Stimulated activated naive CD4-positive, alpha-beta T cell treated with Interleukin-2 at 50 U/mL for 16 hours (primary cell): ENCODE measurements around the gene PSD.

Source experiments
- DNase-seq: peaks from one replicate; lab custom pipeline; 2025; lab: John Stamatoyannopoulos, UW

PSD gene

GRCh38 chr10:102444851-102445250 lies 26.3 kb upstream of the PSD start:
- DNase-seq = no peak

GRCh38 chr10:102438374-102438773 lies 19.8 kb upstream of the PSD start:
- DNase-seq = no peak

DNA sequence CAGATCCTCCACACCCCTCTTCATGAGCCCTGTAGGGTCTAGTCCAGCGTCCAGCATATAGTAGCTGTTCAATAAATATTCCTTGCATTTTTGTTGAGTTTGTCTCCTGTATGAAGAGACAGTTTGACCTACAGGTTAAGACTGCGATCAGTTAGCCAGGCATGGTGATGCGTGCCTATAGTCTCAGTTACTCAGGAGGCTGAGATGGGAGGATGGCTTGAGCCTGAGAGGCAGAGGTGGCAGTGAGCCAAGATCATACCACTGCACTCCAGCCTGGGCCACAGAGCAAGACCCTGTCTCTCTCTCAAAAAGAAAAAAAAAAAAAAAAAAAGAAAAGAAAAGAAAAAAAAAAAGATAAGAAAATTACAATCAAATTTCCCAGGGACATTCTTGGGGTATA lies 18.9 kb upstream of the PSD start:
- no peak for DNase-seq

- DNase-seq = no peak
These were observed 17.7 kb upstream of the PSD start for GRCh38 chr10:102436312-102436711.

DNA sequence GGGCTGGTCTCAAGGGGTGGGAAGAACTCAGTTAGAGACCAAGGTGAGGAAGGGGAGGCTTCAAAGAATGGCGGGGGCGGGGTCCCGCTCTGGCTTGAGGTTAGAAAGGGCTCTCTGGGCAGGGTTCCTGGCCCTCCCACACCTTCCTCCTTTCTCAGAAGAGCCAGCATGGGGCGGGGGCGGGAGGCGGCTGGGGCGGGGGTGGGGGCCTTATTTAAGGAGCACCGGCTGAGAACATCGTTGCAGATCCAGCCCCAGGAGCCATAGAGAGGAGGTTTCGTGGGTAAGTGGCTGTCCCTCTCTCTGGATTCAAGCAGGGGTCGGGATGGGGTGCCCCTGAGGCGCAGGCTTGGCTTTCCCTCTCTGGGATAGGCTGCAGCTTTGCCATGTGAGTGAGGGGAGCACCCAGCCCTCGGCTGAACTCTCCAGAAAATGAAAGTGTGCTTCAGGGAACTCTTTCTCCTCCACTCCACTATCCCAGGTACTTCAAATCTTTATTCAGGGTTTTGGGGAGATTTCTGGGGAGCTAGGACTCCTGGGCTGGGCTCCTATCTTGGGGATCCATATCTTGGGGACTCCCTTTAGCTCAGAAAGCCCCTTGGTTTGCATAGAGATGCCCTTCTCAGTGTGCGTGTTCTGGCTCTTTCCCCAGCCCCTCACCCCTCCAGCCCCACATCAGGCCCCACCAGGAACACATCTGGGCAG lies 17.1 kb upstream of the PSD start:
- DNase-seq = peak; percentile 50

- DNase-seq = no peak
These were observed 16.5 kb upstream of the PSD start for GRCh38 chr10:102435133-102435497.

GRCh38 chr10:102434394-102435132 lies 16.0 kb upstream of the PSD start:
- no peak for DNase-seq

DNA sequence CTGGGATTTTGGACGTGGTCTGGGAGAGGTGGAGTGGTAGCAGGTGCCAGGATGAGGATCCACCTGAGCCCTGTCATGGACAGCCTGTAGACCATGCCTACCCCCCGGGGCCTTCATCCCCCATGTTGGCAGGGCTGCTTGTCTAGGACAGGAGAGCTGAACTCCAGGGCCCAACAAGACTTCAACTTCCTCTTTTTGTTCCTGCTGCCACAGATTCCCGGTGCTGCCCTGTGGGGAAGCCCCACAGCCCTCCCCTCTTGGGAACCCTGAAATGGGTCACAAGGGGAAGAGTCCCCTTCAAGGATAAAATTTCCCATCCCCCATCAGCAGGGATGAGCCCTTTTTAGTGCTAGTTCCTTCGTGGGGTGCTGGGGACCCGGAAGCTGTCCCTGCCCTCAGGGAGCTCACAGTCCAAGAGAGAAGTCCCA lies 15.0 kb upstream of the PSD start:
- DNase-seq = no peak

DNA sequence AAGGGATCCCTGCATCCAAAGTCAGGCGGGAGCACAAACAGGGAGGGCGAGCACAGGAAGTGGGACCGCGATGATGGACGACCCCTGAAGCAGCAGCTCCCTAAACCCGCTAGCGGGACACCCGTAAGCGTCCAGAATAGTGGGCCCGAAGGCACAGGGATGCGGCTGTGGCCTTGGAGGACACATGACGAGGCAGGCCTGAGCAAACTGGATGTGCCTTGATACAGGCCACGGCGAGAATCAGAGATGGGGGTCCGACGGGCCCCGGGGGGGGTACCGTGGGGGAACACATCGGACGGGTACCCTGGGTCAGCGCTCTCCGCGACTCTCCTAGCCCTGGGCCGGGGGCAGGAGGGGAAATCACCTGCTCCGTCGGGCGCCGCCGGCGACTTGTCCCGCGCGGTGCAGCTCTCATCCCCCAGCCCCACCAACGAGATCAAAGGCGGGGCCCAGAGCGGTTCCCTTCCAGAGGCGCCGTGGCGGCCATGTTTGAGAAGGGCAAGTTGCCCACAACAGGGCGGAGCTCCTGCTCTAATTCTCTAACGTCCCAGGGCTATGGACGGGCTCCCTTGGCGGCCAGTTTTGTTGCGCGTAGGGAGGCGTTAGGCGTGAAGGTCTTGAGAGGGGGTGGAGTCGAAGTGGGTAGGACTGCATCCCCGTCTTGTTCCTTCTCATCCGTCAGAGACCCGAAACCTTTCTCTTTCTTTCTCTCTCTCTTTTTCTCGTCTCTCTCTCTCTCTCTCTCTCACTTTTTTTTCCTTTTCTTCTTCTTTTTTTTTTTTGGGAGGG lies 13.8 kb upstream of the PSD start, which contains the start of gene CUEDC2:
Gene CUEDC2 (minus strand): TSS at position 413 of the 789 bp plus-strand sequence. CDS start 7,386 bp downstream, outside the sequence.
- peak; percentile 93 for DNase-seq

DNA sequence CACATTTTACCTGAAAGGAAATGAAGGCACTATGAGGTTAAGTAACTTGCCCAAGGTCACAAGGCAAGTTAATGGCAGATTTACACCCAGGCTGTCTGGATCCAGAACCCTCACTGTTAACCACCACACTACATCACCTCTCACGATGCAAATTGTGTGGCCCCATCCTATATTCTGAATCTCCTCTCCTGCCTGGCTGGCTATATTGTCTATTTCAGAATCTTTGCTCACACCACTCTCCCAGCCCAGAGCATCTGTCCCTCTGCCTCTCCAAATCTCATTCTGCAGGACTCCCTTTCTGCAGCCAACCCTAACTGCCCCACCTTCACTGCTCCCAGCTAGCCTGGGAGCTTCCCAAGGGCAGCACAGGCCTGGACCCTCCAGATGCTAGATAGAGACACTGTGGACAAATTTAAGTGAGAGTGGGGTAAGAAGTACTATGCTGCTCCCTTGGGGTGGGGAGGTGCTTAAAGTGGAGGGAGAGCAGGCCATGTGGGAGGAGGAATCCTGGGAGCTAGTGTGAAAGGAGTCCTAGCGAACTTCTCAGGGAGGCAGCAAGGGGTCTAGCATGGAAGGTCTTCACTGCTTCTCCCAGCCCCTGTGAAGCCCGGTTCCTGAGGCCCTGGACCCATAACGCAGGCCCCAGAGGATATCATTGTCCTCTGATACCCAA lies 13.0 kb upstream of the PSD start:
- DNase-seq = no peak

DNA sequence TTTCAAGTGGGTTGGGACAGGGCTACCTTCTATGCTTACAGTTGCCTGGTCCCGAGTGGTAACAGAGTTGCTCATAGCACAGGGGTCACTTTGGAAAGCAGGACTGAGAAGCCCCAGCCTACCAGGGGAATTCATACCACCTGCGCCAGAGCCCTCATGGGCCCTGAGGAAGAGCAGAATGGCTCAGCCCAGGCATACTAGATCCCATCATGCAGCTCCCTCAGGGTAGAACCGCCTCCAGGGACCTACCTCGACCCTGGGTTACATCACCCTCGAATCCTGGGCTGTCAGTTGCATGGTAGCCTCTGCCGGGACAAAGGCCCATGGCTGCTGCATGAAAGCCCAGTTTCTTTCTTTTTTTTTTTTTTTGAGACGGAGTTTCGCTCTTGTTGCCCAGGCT lies 10.9 kb upstream of the PSD start:
- no peak for DNase-seq

DNA sequence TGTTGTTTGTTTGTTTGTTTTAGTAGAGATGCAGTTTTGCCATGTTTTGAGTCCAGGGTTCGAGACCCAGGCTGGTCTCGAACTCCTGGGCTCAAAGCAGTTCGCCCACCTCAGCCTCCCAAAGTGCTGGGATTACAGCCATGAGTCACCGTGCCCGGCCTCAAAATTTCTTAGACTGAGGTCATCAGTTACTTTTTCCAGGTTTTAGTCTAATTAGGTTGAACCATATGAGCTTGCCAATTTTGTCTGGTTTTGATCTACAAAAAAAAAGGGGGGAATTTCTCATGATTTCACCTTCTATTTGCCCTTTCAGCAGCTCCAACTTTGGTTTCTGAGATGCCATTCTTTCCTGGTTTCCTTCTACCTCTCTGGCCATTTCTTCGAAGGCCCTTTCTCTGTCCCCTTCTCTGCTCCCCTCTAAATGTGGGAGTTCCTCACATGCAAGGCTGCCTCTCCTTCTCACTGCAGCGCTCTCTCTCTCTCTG lies 8.3 kb upstream of the PSD start:
- DNase-seq = no peak

GRCh38 chr10:102425444-102425843 lies 6.9 kb upstream of the PSD start:
- no peak for DNase-seq

DNA sequence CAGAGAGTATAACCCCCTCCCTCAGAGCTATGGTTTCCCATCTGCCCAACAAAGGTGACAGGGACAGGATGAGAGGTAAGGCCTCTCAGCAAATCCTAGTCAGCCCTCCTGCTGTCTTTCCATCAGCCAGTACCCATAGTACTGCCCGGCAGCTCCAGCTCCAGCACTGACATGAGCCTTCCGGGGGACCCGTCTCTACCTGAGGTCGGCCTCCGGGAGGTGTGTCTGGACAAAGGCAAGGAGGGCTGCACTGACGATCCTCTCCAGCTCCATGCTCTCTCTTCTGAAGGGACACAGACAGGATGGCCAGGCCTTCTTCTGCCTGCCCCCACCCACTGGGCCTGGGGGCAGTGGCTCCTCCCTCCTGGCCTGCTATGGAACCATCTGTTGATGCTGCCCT lies 6.3 kb upstream of the PSD start:
- DNase-seq = no peak

- DNase-seq = no peak
These were observed 5.6 kb upstream of the PSD start for GRCh38 chr10:102424145-102424544.

GRCh38 chr10:102423372-102423968 lies 4.9 kb upstream of the PSD start:
- no peak for DNase-seq

GRCh38 chr10:102422545-102423129 lies 4.1 kb upstream of the PSD start:
- peak; percentile 30 for DNase-seq

DNA sequence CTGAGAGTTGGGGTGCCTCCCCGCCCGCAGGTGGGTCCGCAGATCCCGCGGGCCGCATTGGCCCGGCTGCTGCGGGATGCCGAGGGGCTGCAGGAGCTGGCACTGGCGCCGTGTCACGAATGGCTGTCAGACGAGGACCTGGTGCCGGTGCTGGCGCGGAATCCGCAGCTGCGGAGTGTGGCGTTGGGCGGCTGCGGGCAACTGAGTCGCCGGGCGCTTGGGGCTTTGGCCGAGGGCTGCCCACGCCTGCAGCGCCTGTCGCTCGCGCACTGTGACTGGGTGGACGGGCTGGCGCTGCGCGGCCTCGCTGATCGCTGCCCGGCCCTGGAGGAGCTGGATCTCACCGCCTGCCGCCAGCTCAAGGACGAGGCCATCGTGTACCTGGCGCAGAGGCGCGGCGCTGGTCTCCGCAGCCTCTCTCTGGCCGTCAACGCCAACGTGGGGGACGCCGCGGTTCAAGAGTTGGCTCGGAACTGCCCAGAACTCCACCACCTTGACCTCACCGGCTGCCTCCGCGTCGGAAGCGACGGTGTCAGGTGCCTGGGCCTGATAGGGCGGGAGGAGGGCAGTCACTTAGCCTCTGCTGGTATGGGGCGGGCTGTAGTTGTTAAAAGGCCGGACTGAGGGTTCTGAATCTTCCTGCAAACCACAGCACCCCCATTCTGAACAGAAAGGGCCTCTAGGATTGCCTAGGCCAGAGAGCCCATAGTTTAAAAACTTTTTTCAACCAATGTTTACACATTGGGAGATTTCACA lies 3.4 kb upstream of the PSD start:
- DNase-seq = peak; percentile 35

DNA sequence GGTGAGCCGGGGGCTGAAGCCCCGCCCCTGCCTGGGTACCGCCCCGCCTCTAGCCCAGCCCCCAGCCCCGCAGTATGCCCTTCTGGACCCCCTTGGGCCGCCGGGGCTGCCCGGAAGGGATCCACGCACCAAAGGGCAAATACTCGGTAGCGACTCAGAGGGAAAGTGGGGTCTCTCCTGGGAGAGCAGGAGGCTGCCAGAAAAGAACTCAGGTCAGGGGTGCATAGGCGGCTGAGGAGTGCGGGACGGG lies 2.8 kb upstream of the PSD start:
- no peak for DNase-seq

- peak; percentile 90 for DNase-seq
These were observed 2.3 kb upstream of the PSD start, which contains the start of gene FBXL15 for GRCh38 chr10:102420714-102421506. Gene FBXL15 (plus strand): TSS chr10:102420836. CDS start chr10:102421130, 294 bp downstream.
